CD4-positive, alpha-beta T cell treated with Interleukin-2 at 100 ng/mL for 4 hours (primary cell): ENCODE measurements around the gene SPAG6.
"Not testable (repeated sequence)": the region's sequence is repeated elsewhere in the genome, so short reads cannot be mapped to it uniquely, and the experiment has no call there.

Experiments
- DNase-seq: peaks from one replicate; pipeline ENCODE4 v3.0.0-alpha.2; 2020; ENCODE audit warnings: low spot score

The SPAG6 gene

GRCh38 chr10:22372298-22372697, 27.0 kb downstream of the SPAG6 start:
- no peak for DNase-seq

DNA sequence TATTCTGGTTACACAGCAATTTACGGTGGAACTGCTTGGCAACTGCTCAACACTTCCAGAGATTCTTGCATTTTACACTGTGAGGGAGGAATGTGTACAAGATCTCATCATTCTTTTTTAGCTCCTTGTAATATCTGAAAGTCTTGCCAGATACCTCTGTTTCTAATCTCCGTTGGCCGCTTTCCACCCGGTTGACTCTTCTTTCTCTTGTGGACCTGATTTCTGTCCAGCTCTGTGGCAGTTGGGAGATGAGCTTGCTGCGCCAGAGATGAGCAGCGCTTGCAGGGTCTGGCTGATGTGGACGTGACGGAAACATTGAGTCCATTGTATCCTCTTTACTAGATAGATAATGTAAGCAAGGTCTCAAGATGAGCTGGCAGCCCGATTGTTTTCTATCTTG, 27.6 kb downstream of the SPAG6 start:
- no peak for DNase-seq

DNA sequence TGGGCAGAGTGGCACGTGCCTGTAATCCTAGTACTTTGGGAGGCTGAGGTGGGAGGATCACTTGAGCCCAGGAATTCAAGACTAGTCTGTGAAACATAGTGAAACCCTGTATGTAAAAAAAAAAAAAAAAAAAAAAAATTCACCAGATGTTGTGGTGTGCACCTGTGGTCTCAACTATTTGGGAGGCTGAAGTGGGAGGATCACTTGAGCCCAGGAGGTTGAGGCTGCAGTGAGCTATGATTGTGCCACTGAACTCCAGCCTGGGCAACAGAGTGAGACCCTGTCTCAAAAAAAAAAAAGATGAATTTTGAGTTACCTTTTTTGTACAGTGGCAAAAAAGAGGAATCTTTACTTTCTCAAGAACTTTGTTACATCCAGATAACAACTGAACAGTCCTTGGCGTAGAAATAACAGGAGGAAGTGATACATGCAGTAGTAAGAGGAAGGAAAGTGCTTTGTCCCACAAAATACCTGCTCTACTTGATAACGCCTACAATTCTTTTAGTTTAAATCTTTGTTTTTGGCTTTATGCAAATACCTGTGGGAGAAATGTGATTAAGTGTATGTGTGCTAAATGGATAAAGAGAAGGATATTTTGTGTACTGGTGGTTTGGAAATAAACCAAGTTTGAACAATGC, 29.3 kb downstream of the SPAG6 start:
- DNase-seq = no peak

DNA sequence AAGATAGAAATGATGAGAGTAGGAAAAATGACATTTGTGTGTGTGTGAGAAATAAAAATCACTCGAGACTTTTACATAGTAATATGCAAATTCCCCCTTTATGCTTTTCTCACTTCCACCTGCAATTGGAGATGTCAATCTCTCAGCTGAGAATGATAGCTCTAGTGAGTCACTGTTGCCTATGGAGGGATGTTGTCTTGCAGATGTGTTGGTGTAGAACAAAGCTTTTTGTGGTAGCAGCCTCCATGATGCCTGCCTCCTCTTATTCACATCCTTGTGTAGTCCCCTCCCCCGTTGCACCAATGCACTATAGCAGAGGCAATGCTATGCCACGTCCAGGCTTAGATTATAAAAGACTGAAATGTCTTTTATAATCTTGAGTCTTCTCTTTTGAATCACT, 33.8 kb downstream of the SPAG6 start:
- no peak for DNase-seq

GRCh38 chr10:22381262-22381661, 36.0 kb downstream of the SPAG6 start:
- DNase-seq = no peak

DNA sequence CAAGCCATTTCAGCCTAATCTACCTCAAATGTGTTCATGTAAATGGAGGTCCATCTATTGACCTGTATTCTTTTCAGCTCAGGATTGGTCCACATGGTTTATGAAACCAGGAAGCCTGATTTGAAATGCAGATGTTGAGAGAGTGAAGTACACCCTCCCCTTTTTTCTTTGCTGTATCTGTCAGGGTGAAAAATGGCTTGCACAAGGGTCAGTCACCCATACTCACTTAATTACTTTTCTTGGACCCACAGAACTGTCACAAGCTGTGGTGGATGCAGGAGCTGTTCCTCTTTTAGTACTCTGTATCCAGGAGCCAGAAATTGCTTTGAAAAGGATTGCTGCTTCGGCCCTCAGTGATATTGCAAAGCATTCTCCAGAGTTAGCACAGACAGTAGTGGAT, 41.2 kb downstream of the SPAG6 start:
- no peak for DNase-seq

DNA sequence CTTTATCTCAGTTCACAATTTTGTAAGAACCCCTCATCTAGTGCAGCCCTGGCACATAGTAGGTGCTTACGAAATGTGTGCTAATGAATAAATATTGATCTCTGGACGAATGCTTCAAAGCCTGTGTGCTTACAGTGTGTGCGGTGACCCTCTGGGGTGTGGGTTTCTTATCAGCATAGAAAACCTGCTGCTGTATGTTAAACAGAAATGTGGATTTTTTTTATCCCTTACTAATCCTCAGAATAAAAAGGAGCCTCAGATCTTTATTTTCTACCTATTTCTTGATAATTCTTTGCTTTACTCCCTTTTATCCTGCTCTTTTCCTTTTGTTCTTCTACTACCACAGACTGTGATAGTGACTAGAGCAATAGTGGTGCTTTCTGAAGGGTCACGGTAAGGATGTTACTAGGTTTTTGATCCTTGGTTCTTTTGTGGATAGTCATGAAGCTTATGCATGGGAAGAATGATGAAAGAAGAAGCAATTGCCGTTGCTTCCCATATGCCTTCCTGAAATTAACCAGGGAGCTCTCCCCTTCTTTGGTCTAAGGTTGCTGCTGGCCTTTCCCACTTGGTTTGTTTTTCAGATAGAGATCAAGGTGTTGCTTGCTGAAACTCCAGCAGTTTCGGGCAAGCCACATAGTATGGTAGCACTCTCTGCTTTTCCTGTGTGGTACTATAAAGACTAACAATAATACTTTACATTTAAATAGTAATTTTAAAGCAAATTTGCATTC, 44.7 kb downstream of the SPAG6 start:
- DNase-seq = no peak

- DNase-seq = no peak
Measured at GRCh38 chr10:22391600-22391999, 46.3 kb downstream of the SPAG6 start.

DNA sequence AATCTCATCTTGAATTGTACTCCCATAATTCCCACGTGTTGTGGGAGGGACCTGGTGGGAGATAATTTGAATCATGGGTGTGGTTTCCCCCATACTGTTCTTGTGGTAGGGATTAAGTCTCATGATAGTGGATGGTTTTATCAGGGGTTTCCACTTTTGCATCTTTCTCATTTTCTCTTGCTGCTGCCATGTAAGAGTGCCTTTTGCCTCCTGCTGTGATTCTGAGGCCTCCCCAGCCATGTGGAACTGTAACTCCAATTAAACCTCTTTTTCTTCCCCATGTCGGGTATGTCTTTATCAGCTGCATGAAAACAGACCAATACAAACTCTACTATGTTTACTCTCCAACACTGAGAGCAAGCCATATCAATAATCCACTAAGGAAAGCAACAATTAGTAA, 50.9 kb downstream of the SPAG6 start:
- DNase-seq = not testable (repeated sequence)

DNA sequence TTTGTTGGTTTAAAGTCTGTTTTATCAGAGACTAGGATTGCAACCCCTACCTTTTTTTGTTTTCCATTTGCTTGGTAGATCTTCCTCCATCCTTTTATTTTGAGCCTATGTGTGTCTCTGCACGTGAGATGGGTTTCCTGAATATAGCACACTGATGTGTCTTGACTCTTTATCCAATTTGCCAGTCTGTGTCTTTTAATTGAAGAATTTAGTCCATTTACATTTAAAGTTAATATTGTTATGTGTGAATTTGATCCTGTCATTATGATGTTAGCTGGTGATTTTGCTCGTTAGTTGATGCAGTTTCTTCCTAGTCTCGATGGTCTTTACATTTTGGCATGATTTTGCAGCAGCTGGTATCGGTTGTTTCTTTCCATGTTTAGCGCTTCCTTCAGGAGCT, 61.6 kb downstream of the SPAG6 start:
- not testable (repeated sequence) for DNase-seq

DNA sequence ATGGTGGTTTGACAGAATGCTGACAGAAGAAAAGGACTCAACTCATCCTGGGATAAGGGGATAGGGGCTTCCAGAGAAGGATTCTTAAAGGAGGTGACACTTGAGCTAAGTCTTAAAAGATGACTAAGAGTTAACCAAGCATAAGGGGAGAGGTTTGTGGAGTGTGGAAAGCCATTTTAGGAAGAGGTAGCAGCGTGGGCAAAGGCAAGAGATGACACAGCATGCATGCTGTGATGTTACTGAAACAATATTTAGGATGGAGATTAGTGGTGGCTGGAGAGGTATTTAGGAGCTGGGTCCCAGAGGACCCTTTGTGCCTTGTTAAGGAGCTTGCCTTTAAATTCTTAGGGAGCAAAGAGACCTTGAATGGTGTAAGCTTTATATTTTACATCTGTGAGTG, 65.1 kb downstream of the SPAG6 start:
- DNase-seq = no peak

- DNase-seq = no peak
Measured at GRCh38 chr10:22410846-22411245, 65.5 kb downstream of the SPAG6 start.

DNA sequence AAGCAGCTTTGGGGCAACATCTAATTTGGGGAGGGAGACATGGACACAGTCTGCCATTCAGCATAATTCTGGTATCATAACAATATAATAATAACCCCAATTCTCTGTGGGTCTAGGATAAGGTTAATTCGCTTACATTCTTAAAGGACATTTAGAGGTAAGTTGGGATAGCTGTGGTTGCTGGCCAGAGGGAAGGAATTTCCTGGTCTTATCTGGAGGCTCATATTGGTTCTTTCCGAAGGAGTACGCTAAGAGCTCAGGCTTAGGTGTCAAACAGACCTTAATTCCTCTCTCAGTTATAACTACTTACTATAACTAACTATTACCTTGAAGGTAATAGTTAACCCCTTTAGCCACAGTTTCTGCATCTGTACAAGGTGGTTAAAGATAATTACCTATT, 68.8 kb downstream of the SPAG6 start:
- DNase-seq = no peak

DNA sequence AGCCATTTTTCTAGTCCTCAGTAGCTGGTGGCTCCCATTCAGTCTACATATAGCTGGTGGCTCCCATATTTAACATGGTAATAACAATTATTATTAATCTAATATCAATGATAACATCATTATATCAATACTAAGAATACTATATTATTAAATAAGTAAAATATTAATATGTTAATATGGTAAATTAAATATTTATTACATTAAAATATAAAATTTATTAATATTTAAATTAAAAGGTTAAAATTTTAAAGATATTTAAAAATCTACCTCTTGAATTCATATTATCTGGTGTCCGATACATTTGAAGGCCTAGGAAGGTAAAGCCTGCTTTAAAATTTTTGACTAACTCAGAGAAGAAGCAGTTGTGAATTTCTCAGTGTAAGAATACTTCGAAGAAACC, 69.8 kb downstream of the SPAG6 start:
- DNase-seq = no peak

DNA sequence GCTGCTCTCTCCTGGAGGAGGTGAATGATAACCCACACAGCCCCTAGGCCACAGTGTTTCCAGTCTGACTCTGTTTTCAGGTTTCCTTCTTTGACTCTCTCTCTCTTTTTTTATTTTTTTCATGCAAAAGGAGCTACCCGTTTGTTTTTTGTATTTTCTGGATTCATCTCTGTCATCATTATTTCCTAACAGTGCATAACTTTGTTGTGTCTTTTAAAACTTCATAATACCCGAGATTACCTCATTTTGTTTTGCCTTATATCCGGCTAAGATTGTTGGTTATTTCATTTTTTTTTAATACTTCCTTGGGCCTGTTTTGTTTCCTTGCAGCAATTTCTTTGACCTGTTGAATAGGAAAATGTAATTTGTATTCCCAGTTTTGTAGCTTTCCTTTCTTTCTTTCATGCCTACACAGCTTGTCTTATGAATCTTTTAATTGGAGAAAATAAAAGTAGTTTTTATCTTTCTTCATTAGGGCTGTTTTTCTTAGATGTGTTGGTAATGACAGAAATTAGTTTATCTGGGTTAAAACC, 72.5 kb downstream of the SPAG6 start:
- DNase-seq = no peak

DNA sequence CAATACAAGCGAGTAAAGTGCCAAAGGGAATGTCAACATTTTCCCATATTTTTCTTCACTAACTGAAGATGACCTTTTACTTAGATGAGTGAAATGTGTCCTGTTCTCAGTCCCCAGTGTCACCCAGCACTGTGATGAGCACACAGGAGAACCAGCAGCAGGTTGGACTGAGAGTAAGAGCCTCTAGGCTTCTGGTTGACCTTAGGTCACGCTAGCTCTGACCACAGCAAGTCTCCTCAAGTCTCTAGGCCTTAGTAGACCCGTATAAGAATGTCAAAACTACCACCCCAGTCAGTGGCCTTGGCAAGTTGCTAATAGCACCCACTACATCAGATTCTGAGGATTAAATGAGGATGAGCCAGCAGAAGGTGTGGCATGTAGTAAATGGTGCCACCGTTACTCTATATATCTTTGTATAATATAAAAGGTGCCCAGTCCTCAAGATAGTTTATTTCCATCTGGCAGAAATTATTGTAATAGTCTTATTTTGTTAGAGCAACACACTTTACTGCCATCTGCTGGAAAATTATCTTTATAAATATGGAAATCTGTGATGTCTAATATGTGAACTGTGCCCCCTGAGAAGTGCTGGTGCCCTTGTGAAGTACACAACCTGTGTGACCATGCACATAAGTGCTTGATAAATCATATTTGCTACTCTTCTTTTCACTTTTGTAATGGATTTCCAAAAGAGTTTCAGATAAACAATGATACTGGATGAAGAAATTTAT, 75.7 kb downstream of the SPAG6 start:
- peak; percentile 47 for DNase-seq

DNA sequence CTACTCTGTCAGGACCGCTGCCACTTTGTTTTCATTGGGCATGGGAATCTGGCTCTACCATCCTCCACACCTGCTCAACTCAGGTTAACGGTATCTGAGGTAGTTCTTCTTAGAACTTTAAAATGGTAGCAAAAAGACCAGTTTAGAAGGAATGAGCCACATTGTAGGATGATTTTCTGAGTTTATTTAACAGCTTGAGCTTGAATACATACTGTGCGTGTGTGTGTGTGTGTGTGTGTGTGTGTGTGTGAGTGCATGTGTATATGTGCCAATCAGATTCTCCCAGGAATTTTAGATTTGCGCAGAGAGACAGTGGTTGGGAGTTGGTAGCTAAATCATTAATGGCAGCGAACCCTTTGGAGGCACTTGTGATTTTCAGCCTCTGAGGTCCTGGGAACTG, 81.4 kb downstream of the SPAG6 start:
- no peak for DNase-seq

- DNase-seq = no peak
Measured at GRCh38 chr10:22427101-22427500, 81.8 kb downstream of the SPAG6 start.

- DNase-seq = no peak
Measured at GRCh38 chr10:22427890-22428571, 82.7 kb downstream of the SPAG6 start.

- no peak for DNase-seq
Measured at GRCh38 chr10:22429146-22429545, 83.8 kb downstream of the SPAG6 start.

DNA sequence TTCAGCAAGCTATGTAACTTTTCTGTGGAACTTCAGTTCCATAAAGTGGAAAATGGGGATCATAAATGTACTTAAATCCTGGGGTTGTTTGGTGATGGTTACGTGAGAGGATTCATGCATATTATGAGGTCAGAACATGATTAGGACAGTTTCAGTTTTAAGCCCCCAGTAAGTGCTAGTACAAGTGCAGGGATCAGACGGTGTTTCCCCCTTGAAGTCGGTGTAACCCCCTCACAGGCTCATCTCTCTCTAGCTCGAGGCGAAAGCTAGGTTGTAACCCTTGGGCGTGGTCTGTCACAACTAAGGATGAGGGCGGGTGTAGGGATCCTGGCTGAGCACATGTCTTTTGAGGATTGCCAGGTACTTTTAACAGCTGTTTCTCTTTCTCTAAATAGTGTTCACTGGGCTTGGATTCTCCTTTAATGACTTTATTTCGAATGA, 84.7 kb downstream of the SPAG6 start:
- DNase-seq = no peak

- peak; percentile 32 for DNase-seq
Measured at GRCh38 chr10:22433875-22434274, 88.6 kb downstream of the SPAG6 start.
